Panc1 (cell line): ENCODE data around the gene KIAA1958.

Source experiments
- POLR2AphosphoS5 ChIP-seq: IDR thresholded peaks from 2 replicates; pipeline ENCODE4 v1.6.1; 2012; ENCODE audit warnings: mild to moderate bottlenecking, low read depth, low read length, moderate library complexity
- SIN3A ChIP-seq: IDR thresholded peaks from 2 replicates; pipeline ENCODE4 v1.6.1; 2012; ENCODE audit warnings: low read depth, mild to moderate bottlenecking, low read length, moderate library complexity, borderline replicate concordance; ENCODE audit not compliant: insufficient read depth
- TF ChIP-seq, protein P1 (sequence below), 2 experiments: IDR thresholded peaks; 2 replicates each; pipeline ENCODE4 v1.6.1; 2011 to 2012; ENCODE audit warnings: low read depth in 2 of 2, control low read depth in 1 of 2, low read length in 1 of 2, mild to moderate bottlenecking in 1 of 2, moderate library complexity in 1 of 2; ENCODE audit not compliant: insufficient read depth in 1 of 2
- TF ChIP-seq, protein P2 (sequence below): fragments of 450-650 bp; IDR thresholded peaks from 2 replicates; pipeline ENCODE4 v1.5.1; 2017; ENCODE audit warnings: mild to moderate bottlenecking

DNA sequence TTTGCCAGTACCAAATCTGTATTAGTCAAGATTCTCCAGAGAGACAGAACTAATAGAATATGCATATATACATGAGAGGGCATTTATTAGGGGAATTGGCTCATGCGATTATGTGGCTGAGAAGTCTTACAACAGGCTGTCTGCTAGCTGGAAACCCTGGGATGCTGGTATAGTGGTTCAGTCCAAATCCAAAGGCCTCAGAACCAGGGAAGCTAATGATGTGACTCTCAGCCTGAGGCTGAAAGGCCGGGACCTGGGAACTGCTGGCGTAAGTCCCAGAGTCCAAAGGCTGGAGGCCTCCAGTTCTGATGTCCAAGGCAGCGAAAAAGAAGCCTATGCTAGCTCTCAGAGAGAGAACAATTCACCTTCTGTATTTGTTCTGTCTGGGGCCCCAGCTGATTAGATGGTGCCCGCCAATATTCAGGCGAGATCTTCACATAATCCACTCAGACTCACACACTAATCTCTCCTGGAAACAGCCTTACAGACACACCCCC lies 84.1 kb downstream of the KIAA1958 start:
- TF ChIP-seq, protein P1, sequence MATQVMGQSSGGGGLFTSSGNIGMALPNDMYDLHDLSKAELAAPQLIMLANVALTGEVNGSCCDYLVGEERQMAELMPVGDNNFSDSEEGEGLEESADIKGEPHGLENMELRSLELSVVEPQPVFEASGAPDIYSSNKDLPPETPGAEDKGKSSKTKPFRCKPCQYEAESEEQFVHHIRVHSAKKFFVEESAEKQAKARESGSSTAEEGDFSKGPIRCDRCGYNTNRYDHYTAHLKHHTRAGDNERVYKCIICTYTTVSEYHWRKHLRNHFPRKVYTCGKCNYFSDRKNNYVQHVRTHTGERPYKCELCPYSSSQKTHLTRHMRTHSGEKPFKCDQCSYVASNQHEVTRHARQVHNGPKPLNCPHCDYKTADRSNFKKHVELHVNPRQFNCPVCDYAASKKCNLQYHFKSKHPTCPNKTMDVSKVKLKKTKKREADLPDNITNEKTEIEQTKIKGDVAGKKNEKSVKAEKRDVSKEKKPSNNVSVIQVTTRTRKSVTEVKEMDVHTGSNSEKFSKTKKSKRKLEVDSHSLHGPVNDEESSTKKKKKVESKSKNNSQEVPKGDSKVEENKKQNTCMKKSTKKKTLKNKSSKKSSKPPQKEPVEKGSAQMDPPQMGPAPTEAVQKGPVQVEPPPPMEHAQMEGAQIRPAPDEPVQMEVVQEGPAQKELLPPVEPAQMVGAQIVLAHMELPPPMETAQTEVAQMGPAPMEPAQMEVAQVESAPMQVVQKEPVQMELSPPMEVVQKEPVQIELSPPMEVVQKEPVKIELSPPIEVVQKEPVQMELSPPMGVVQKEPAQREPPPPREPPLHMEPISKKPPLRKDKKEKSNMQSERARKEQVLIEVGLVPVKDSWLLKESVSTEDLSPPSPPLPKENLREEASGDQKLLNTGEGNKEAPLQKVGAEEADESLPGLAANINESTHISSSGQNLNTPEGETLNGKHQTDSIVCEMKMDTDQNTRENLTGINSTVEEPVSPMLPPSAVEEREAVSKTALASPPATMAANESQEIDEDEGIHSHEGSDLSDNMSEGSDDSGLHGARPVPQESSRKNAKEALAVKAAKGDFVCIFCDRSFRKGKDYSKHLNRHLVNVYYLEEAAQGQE (IDR thresholded peaks at IDR 0.05; ENCODE audit: insufficient read depth in 1 of 2, low read depth in 2 of 2, low read length in 1 of 2): no peak
- TF ChIP-seq POLR2AphosphoS5: no peak
- TF ChIP-seq SIN3A: no peak
- TF ChIP-seq, protein P2, sequence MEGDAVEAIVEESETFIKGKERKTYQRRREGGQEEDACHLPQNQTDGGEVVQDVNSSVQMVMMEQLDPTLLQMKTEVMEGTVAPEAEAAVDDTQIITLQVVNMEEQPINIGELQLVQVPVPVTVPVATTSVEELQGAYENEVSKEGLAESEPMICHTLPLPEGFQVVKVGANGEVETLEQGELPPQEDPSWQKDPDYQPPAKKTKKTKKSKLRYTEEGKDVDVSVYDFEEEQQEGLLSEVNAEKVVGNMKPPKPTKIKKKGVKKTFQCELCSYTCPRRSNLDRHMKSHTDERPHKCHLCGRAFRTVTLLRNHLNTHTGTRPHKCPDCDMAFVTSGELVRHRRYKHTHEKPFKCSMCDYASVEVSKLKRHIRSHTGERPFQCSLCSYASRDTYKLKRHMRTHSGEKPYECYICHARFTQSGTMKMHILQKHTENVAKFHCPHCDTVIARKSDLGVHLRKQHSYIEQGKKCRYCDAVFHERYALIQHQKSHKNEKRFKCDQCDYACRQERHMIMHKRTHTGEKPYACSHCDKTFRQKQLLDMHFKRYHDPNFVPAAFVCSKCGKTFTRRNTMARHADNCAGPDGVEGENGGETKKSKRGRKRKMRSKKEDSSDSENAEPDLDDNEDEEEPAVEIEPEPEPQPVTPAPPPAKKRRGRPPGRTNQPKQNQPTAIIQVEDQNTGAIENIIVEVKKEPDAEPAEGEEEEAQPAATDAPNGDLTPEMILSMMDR: no peak
